CD4-positive, alpha-beta T cell treated with Interleukin-21 for 1 hour (primary cell): ENCODE results near the gene COX19.
"Not testable (repeated sequence)": the region's sequence is repeated elsewhere in the genome, so short reads cannot be mapped to it uniquely, and the experiment has no call there.

Experiments
- DNase-seq: peaks from one replicate; pipeline ENCODE4 v3.0.0-alpha.2; 2020

The COX19 gene

GRCh38 chr7:1009747-1010146, 34.4 kb upstream of the COX19 start:
- DNase-seq, result no peak

- DNase-seq, result no peak
Observed at GRCh38 chr7:1008733-1009363, 33.5 kb upstream of the COX19 start.

- no peak for DNase-seq
Observed at GRCh38 chr7:1007901-1008300, 32.6 kb upstream of the COX19 start.

- no peak for DNase-seq
Observed at GRCh38 chr7:1005303-1005702, 30.0 kb upstream of the COX19 start.

DNA sequence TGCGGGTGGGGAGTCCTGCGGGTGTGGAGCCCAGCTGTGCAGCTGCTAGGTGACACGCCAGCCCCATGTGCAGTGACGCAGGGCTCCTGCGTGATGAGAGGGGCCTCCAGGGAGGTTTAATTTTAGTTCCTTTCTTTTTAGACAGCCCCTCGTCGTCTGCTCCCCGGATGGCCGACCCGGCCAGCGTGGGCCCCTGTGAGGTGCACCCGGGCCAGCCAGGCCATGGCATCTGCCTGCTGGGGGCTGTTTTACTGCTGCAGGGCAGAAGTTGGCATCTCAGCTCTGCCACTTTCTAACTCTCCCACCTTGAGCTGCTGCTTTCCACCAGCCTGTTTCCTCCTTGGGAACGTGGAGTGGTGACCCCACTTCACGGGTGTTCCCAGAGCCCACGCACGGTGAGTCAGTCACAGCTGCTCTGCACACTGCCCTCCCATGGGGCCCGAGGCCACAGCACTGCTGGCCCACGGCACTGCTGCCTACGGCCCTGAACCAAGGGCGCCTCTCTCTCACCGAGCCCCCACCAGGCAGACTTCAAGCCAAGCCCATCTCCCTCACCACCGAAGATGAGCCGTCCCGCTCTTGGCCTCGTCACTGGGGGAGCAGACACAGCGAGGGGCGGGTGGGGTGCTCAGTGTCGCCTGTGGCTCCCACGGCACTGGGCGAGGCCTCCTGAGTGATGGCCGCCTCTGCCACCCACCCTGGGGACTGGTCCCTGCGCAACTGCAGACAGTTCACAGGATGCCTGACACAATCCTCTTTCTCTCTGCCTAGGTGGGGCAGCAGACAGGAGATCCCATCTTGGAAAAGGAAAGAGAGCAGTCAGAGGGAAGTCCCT, 28.9 kb upstream of the COX19 start:
- no peak for DNase-seq

GRCh38 chr7:1002445-1002844, 27.1 kb upstream of the COX19 start:
- not testable (repeated sequence) for DNase-seq

DNA sequence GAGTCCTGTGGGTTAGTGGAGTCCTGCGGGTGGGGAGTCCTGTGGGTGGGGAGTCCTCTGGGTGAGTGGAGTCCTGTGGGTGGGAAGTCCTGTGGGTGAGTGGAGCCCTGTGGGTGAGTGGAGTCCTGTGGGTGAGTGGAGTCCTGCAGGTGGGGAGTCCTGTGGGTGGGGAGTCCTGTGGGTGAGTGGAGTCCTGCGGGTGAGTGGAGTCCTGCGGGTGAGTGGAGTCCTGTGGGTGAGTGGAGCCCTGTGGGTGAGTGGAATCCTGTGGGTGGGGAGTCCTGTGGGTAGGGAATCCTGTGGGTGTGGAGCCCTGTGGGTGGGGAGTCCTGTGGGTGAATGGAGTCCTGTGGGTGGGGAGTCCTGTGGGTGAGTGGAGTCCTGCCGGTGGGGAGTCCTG, 26.7 kb upstream of the COX19 start:
- not testable (repeated sequence) for DNase-seq

DNA sequence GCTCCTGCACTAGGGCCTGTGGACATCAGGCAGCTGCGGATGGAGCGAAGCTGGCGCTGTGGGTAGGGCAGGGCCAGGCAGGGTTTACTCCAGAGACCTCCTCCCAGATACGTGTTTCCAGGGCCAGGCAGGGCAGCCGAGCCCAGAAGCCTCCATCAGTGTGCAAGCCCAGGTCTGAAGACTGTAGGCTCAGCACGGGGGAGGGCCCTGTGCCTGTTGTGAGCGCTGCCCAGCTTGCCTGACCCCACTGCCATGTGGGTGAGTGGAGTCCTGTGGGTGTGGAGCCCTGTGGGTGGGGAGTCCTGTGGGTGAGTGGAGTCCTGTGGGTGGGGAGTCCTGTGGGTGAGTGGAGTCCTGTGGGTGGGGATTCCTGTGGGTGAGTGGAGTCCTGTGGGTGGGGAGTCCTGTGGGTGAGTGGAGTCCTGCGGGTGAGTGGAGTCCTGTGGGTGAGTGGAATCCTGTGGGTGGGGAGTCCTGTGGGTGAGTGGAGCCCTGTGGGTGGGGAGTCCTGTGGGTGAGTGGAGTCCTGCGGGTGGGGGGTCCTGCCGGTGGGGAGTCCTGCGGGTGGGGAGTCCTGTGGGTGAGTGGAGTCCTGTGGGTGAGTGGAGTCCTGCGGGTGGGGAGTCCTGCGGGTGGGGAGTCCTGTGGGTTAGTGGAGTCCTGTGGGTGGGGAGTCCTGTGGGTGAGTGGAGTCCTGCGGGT, 25.9 kb upstream of the COX19 start:
- DNase-seq, result not testable (repeated sequence)

DNA sequence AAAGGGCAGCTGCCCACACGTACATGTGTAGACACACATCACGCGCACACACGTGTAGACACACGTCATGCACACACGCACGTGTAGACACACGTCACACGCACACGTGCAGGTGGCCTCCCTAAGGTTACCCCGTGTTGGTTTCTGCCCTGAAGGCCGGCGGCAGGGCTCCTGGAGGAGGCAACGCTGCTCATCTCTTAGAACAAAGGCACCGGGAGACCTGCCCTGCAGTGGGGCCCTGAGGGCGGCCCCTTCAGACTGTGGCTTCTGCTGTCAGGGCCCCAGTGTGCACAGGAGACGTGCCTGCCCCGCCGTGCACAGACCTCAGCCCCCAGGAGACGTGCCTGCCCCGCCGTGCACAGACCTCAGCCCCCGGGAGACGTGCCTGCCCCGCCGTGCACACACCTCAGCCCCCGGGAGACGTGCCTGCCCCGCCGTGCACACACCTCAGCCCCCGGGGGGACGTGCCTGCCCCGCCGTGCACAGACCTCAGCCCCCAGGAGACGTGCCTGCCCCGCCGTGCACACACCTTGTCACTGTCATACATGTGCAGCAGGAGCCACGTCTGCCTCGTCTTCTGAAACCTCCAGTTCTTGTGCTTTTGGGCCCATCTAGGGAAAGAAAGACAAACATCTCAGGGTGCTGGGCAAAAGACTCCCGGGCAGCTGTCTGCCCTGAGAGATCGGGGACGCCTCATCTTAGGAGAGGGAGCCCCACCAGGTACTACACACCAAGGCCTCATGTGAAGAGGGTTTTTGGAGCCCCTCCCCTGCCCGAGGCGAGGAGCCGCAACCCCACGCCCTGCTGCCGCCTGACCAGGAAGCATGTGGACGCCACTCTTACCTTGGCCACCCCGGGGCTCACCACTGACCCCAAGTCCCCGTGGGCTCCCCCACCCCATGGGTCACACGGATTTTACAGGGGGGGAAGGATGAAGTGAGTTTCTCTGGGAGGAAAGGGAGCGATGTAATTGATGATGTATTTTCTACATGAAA, 24.9 kb upstream of the COX19 start:
- DNase-seq, result no peak

DNA sequence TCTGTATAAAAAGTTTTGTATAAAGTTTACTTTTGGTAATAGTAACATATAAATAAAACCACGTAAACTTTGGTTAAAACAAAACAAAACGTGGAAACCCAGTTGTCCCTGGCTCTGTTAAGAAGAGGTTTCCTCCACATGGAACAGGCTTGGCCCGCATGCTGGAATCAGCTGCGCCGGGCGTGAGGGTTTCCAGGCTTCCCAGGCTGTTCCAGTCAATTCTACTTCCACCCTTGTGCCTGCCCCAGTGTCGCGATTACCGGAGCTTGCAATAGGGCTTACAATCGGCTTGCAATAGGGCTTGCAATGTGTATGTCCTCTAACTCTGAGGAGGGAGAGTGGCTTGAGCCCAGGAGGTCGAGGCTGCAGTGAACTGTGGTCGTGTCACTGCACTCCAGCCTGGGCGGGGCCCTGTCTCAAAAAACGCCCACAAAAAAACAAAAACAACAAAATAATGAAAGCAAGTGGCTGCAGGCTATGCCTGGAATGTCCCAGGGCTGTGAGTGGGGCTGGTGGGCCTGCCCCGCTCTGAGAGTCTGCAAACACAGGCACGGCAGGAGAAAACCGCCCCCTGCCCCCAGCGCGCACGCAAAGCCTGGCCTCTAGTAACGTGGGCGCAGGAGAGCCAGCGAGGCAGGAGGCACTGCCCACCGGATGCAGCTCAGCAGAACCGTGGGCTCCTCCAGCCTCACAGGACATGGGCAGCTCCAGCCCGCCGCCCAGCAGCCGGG, 24.0 kb upstream of the COX19 start:
- no peak for DNase-seq

- no peak for DNase-seq
Observed at GRCh38 chr7:997404-998395, 22.4 kb upstream of the COX19 start.

- DNase-seq, result no peak
Observed at GRCh38 chr7:996079-996872, 20.9 kb upstream of the COX19 start.

GRCh38 chr7:995571-995970, 20.2 kb upstream of the COX19 start:
- DNase-seq, result no peak

- DNase-seq, result no peak
Observed at GRCh38 chr7:994592-995308, 19.4 kb upstream of the COX19 start.

DNA sequence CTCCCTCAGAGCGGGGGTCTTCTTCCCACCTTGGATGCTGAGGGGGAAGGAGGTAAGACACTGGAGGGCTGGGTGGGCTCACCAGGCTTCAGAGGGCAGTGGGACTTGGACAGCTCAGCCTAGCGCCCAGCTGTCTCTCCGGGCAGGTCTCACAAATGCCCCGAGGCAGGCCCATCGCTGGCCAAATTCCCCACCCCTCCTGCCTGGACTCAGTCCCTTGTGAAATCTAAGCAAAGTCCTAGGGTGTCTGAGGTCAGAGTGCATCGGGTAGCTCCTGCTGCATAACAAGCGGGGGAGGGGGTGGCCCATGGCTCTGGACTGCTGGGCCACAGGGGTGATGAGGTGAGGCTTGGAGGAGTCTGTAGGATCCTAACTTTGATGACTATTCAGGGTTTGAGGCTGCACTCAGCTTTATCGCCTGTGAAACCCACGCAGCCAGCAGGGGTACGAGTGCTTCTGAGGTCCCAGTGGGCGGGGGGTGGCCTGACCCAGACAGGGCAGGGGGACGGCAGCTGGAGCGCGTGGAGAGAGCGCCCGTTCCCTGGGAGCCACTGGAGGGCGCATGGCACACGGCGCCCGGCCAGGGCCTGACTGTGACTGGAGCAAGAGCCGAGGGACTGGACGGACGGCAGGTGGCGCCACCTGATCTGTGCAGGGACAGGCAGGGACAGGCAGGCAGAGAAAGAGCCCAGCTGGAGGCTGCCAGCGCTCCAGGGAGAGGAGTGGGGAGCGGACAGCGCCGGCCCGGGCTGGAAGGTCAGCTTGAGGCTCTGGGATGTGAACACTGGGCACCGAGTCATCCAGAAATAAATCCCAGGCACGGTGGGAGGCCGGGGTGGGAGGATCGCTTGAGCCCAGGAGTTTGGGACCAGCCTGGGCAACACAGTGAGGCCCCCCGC, 17.6 kb upstream of the COX19 start:
- DNase-seq, result peak; percentile 93

GRCh38 chr7:991729-992656, 16.6 kb upstream of the COX19 start:
- no peak for DNase-seq
